A549 (cell line): ENCODE results near the gene SF3A1. TPM values are rescaled to one million over a fixed set of nuclear protein-coding genes. Genes with fewer than 3 reads are reported as not detected.
A peak's percentile ranks its signal among the peaks of the same experiment; 100 is the strongest.

Experiments used
- ATAC-seq, 2 experiments: fragments of 200-7000 bp in 1 of 2; fragments of >200 bp in 1 of 2; cut with Nextera tagmentation in 1 of 2; cut with Tn5 transposase in 1 of 2; 3 replicates each; pipeline versions ENCODE4 v1.8.0 to v1.9.1; 2018 to 2020; ENCODE audit warnings: mild to moderate bottlenecking in 1 of 2, moderate library complexity in 1 of 2
- CTCF ChIA-PET: fragments of 300-600 bp; sonication (Branson Sonifier 250); formaldehyde crosslinking; extraction: SDS; loops from one replicate; lab custom pipeline; 2021; ENCODE audit warnings: antibody characterized with exemption, inconsistent platforms; lab: Yijun Ruan, JAX
- POLR2A ChIA-PET: fragments of 350-600 bp; formaldehyde crosslinking; extraction: SDS; loops from one replicate; lab custom pipeline; 2021; ENCODE audit warnings: antibody characterized with exemption, inconsistent platforms; lab: Yijun Ruan, JAX
- DNase-seq, 2 experiments: peaks; one replicate each; pipeline versions ENCODE4 v3.0.0 to v3.0.0-alpha.2; 2011 to 2016; ENCODE audit warnings: low read depth in 1 of 2, low spot score in 1 of 2
- FAIRE-seq: peaks from 2 replicates; lab custom pipeline; 2011; peaks lifted over from hg19 to GRCh38; lab: Jason Lieb, UNC
- H3K27ac ChIP-seq, 2 experiments: fragments of >200 bp; sonication (Bioruptor Twin); formaldehyde crosslinking; 3 replicates each; pipeline ENCODE4 v1.5.1; 2016 to 2017
- H3K4me1 ChIP-seq: fragments of >200 bp; sonication (Bioruptor Twin); formaldehyde crosslinking; 3 replicates; pipeline ENCODE4 v1.6.1; 2016
- H3K4me2 ChIP-seq: fragments of >200 bp; sonication (Bioruptor Twin); formaldehyde crosslinking; 3 replicates; pipeline ENCODE4 v1.6.1; 2016
- H3K4me3 ChIP-seq: fragments of >200 bp; sonication (Bioruptor Twin); formaldehyde crosslinking; 3 replicates; pipeline ENCODE4 v1.5.1; 2016
- H3K9me3 ChIP-seq: fragments of >200 bp; sonication (Bioruptor Twin); formaldehyde crosslinking; 3 replicates; pipeline ENCODE4 v1.6.1; 2016
- ATOH8 ChIP-seq: fragments of 250-450 bp; sonication (Bioruptor Pico); IDR thresholded peaks from 2 replicates; pipeline ENCODE4 v1.5.0; 2020; ENCODE audit warnings: low read depth, mild to moderate bottlenecking, moderate library complexity
- BCL3 ChIP-seq: fragments of >200 bp; sonication (Bioruptor Twin); formaldehyde crosslinking; IDR thresholded peaks from 3 replicates; pipeline ENCODE4 v1.6.1; 2016
- BHLHE40 ChIP-seq: IDR thresholded peaks from 2 replicates; pipeline ENCODE4 v1.6.1; 2012; ENCODE audit warnings: low read depth, low read length, inconsistent platforms
- CBX2 ChIP-seq: fragments of 200-600 bp; sonication (generic); IDR thresholded peaks from 2 replicates; pipeline ENCODE4 v1.6.1; 2016; ENCODE audit warnings: low read depth, mild to moderate bottlenecking, borderline replicate concordance
- CBX8 ChIP-seq: fragments of 200-600 bp; sonication (generic); IDR thresholded peaks from 2 replicates; pipeline ENCODE4 v1.6.1; 2016
- CEBPB ChIP-seq, 2 experiments: fragments of >200 bp in 1 of 2; sonication (Bioruptor Twin) in 1 of 2; formaldehyde crosslinking in 1 of 2; IDR thresholded peaks; 2 replicates each; pipeline ENCODE4 v1.6.1; 2012 to 2016
- CHD2 ChIP-seq: fragments of 150-350 bp; IDR thresholded peaks from 2 replicates; pipeline ENCODE4 v1.6.1; 2014; ENCODE audit warnings: low read length; ENCODE audit not compliant: partially characterized antibody
- CHD4 ChIP-seq: fragments of 200-600 bp; sonication (generic); IDR thresholded peaks from 2 replicates; pipeline ENCODE4 v1.6.1; 2016; ENCODE audit warnings: antibody characterized with exemption, mild to moderate bottlenecking, borderline replicate concordance
- CTCF ChIP-seq: fragments of >200 bp; sonication (Bioruptor Twin); formaldehyde crosslinking; IDR thresholded peaks from 3 replicates; pipeline ENCODE4 v1.5.1; 2016
- E2F6 ChIP-seq: IDR thresholded peaks from 2 replicates; pipeline ENCODE4 v1.6.1; 2012; ENCODE audit warnings: low read depth, borderline replicate concordance
- EHF ChIP-seq: fragments of 250-450 bp; sonication (Bioruptor Pico); IDR thresholded peaks from 2 replicates; pipeline ENCODE4 v1.5.0; 2020; ENCODE audit warnings: mild to moderate bottlenecking
- EHMT2 ChIP-seq: fragments of 200-600 bp; sonication (generic); IDR thresholded peaks from 2 replicates; pipeline ENCODE4 v1.6.1; 2016; ENCODE audit warnings: antibody characterized with exemption, low read depth, mild to moderate bottlenecking, moderate library complexity
- EP300 ChIP-seq, 2 experiments: fragments of >200 bp; sonication (Bioruptor Twin); formaldehyde crosslinking; IDR thresholded peaks; 2 replicates in 1 of 2; 3 replicates in 1 of 2; pipeline ENCODE4 v1.6.1; 2016 to 2017
- FOXS1 ChIP-seq: fragments of 250-450 bp; sonication (Bioruptor Pico); IDR thresholded peaks from 2 replicates; pipeline ENCODE4 v1.5.0; 2020; ENCODE audit warnings: mild to moderate bottlenecking, moderate library complexity
- HOXB13 ChIP-seq: fragments of 250-450 bp; sonication (Bioruptor Pico); IDR thresholded peaks from 2 replicates; pipeline ENCODE4 v1.5.0; 2020; ENCODE audit warnings: low read depth, mild to moderate bottlenecking, moderate library complexity
- HOXB5 ChIP-seq: fragments of 250-450 bp; sonication (Bioruptor Pico); IDR thresholded peaks from 2 replicates; pipeline ENCODE4 v1.5.0; 2020; ENCODE audit warnings: mild to moderate bottlenecking, moderate library complexity
- JUN ChIP-seq, 2 experiments: fragments of >200 bp; sonication (Bioruptor Twin); formaldehyde crosslinking; IDR thresholded peaks; 2 replicates in 1 of 2; 3 replicates in 1 of 2; pipeline ENCODE4 v1.6.1; 2016 to 2017
- KDM1A ChIP-seq: fragments of 200-600 bp; sonication (generic); IDR thresholded peaks from 2 replicates; pipeline ENCODE4 v1.6.1; 2016; ENCODE audit warnings: low read depth, mild to moderate bottlenecking
- MAZ ChIP-seq: fragments of 150-350 bp; IDR thresholded peaks from 2 replicates; pipeline ENCODE4 v1.6.1; 2014; ENCODE audit warnings: antibody characterized with exemption, low read depth, low read length, borderline replicate concordance
- POLR2A ChIP-seq: IDR thresholded peaks from 2 replicates; pipeline ENCODE4 v1.6.1; 2012; ENCODE audit warnings: mild to moderate bottlenecking, low read length
- POLR2AphosphoS2 ChIP-seq: conservative IDR thresholded peaks from 2 replicates; pipeline ENCODE4 v1.6.1; 2012; ENCODE audit warnings: low read length, improper control_type of control experiment, inconsistent platforms
- RARB ChIP-seq: fragments of 250-450 bp; sonication (Bioruptor Pico); IDR thresholded peaks from 2 replicates; pipeline ENCODE4 v1.8.0; 2021; ENCODE audit warnings: mild to moderate bottlenecking, moderate library complexity
- RNF2 ChIP-seq: fragments of 200-600 bp; sonication (generic); IDR thresholded peaks from 2 replicates; pipeline ENCODE4 v1.6.1; 2016; ENCODE audit warnings: low read depth, mild to moderate bottlenecking, antibody characterized with exemption, moderate library complexity, borderline replicate concordance
- TP53 ChIP-seq: fragments of 250-450 bp; sonication (Bioruptor Pico); IDR thresholded peaks from 2 replicates; pipeline ENCODE4 v1.5.0; 2021; ENCODE audit warnings: mild to moderate bottlenecking, moderate library complexity
- USF2 ChIP-seq: fragments of 450-650 bp; IDR thresholded peaks from 2 replicates; pipeline ENCODE4 v1.6.1; 2014; ENCODE audit warnings: antibody characterized with exemption
- ZFP36 ChIP-seq: fragments of 450-650 bp; IDR thresholded peaks from 2 replicates; pipeline ENCODE4 v1.6.1; 2014; ENCODE audit warnings: borderline replicate concordance; ENCODE audit not compliant: partially characterized antibody
- WGBS: methylation state at CpG from one replicate; pipeline ENCODE4 v1.1.6; 2017; ENCODE audit errors: missing lambda C conversion rate; 5-methylcytosine and 5-hydroxymethylcytosine counted together
- polyA plus RNA-seq, 4 experiments: library from polyadenylated mRNA; depleted of rRNA in 3 of 4; stranded (reverse); fragments of >200 nt; fragmentation: RNase III in 1 of 4; extraction: RNeasy Plus Mini Kit Qiagen cat#74134 plus additional on column Dnase treatment in 1 of 4; gene quantifications; 2 replicates in 3 of 4; 3 replicates in 1 of 4; pipeline ENCODE4 v1.2.3, GENCODE V29; 2011 to 2017

SF3A1 gene
- polyA plus RNA-seq, 2 of the 4 experiments (the other 2 are of a cell fraction): 47.0 to 57.9 TPM

GRCh38 chr22:30396871-30397655 lies 40.4 kb upstream of the SF3A1 start, which contains the start of gene SEC14L2:
Gene SEC14L2, plus strand, starts transcription at chr22:30397018. Its CDS starts 99 bp downstream, at chr22:30397117.
- Histone ChIP-seq H3K9me3 (no peaks in the 10 kb centered on the region), H3K4me3 (peak within 1 kb of the TSS; percentile 76), H3K27ac (peak within 1 kb of the TSS; percentile 81 to 98)
- WGBS: 0% methylated on average over 5 of the region's 56 CpGs
- no peak for FAIRE-seq
- peak; percentile 33 to 55 for DNase-seq
- POLR2A ChIA-PET: interaction anchor here (0.9 to 2.1 kb wide), 5 partner anchors 10 to 293 kb away, joined by 3 to 12 read pairs (median 3); partner anchors contain the start of gene RNF215
- ATAC-seq: peak; percentile 80 to 88
- TF ChIP-seq RARB (CRISPR knock-in tag) (no peak), POLR2A (peak; percentile 38; the same call in 1 of the 2 replicates), EHF (CRISPR knock-in tag) (no peak), USF2 (no peak), CEBPB (IDR thresholded peaks at IDR 0.05) (no peak), JUN (IDR thresholded peaks at IDR 0.05) (0 out of 5 replicates have a peak, but pooled peaks of 1 of the 2 experiments have one; percentile 29), BHLHE40 (no peak), TP53 (no peak), E2F6 (no peak), ATOH8 (CRISPR knock-in tag) (no peak), POLR2AphosphoS2 (no peak), RNF2 (no peak), KDM1A (no peak)
- TF ChIP-seq, all 56 proteins: peak for 2
- CTCF ChIA-PET: interaction anchor here (1.0 to 2.0 kb wide), 7 partner anchors 9 to 134 kb away, joined by 3 to 11 read pairs (median 4); partner anchors contain the start of gene RNF215
- Histone ChIP-seq H3K4me1 (peaks cover 18% of the 10 kb centered on the region), H3K4me2 (peak within 1 kb of the TSS; percentile 91)

GRCh38 chr22:30393885-30394284 lies 37.2 kb upstream of the SF3A1 start:
- WGBS: 68% methylated on average over 3 of the region's 3 CpGs
- FAIRE-seq (no peak), ATAC-seq (no peak), DNase-seq (no peak)
- peaks cover 11% of the 10 kb centered on the region; the same call in 2 of the 3 replicates for H3K9me3 ChIP-seq
- ChIA-PET POLR2A (no interaction called here), CTCF (interaction anchor here (2.5 kb wide), 1 partner anchor 106 kb away, joined by 11 read pairs; no protein-coding TSS in a partner anchor)
- no peak overlapping the region for H3K4me3 ChIP-seq
- no peak overlapping the region for H3K27ac ChIP-seq
- TF ChIP-seq ZFP36 (no peak), CHD2 (no peak), CEBPB (IDR thresholded peaks at IDR 0.05) (no peak), EP300 (IDR thresholded peaks at IDR 0.05) (no peak)
- H3K4me2 ChIP-seq: no peak overlapping the region
- H3K4me1 ChIP-seq: peaks cover 13% of the 10 kb centered on the region

- FAIRE-seq (no peak), ATAC-seq (no peak), DNase-seq (no peak)
- CTCF ChIA-PET: no interaction called here
- Histone ChIP-seq H3K4me2 (no peak overlapping the region), H3K9me3 (peaks cover 11% of the 10 kb centered on the region; the same call in 2 of the 3 replicates), H3K27ac (peak overlapping the region in 1 of 2 experiments; percentile 11; a peak in 1 of 6 replicates), H3K4me3 (no peak overlapping the region), H3K4me1 (peaks cover 9% of the 10 kb centered on the region)
- no peak for TF ChIP-seq HOXB5
- no peak for TF ChIP-seq BCL3
- no peak for TF ChIP-seq JUN (IDR thresholded peaks at IDR 0.05)
- no peak for TF ChIP-seq CEBPB (IDR thresholded peaks at IDR 0.05)
- no peak for TF ChIP-seq MAZ
- TF ChIP-seq EHMT2: no peak
- no peak for TF ChIP-seq POLR2A
- no peak for TF ChIP-seq CBX2
- TF ChIP-seq FOXS1 (CRISPR knock-in tag): no peak
- no peak for TF ChIP-seq EP300 (IDR thresholded peaks at IDR 0.05)
- no peak for TF ChIP-seq CTCF
- no peak for TF ChIP-seq CBX8
- no peak for TF ChIP-seq RNF2
- TF ChIP-seq CHD4: no peak
- TF ChIP-seq HOXB13: no peak
- POLR2A ChIA-PET: no interaction called here
- 85% methylated on average over 4 of the region's 7 CpGs for WGBS
Observed at GRCh38 chr22:30393322-30393680, 36.6 kb upstream of the SF3A1 start.
